ENCODE results near the gene HOXC9.

DNA sequence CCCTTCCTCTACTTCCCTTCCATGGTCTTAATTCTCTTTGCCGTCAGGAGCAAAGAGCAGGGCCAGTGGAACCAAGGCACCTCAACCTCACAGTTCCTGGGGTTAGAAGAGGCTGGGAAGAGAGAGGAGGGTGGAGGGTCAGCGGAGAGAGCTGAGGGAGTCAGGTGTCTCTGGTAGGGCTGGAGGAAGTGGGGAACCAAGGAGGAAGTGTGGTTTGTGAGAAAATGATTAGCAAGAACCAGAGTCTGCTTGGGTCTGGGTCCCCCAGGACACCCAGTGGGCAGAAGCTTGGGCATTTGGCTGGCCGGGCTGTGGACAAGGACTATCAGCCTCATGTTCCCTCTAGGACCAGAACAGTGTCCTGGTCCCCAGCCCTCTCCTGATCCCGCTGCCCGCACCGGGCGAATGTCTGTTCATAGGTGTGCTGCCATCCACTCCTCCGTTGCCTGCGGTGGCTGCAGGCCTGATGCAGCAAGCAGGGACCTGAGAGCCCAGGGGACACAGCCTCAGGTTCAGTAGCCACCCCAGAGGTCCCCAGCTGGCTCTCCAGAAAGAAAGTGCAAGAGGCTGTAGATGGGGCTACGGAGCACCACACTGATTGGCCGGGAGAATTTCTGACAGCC, 42.9 kb upstream of the HOXC9 start:
- TF ChIP-seq ZNF274 (IDR thresholded peaks at IDR 0.05; ENCODE audit: low read depth, low read length) (no peak), YY1 (IDR thresholded peaks at IDR 0.05; ENCODE audit: insufficient read depth, insufficient read length) (no peak)
